ENCODE measurements around the gene PYROXD2.

- no peak for TF ChIP-seq CTCF (IDR thresholded peaks at IDR 0.05; ENCODE audit: low read depth, low read length, poor library complexity, severe bottlenecking)
- no peak for TF ChIP-seq EZH2phosphoT487 (IDR thresholded peaks at IDR 0.05; ENCODE audit: borderline replicate concordance, low read length)
Measured at GRCh38 chr10:98407017-98407743, 7.8 kb downstream of the PYROXD2 start.
